Measurements from ENCODE around the gene USP47. TPM values are rescaled to one million over a fixed set of nuclear protein-coding genes. Genes with fewer than 3 reads are reported as not detected.

The USP47 gene
- total and polyA plus RNA-seq, 2 of the 8 experiments (the other 6 are each of a cell fraction or from before 2014, with no cell fraction given) = 4.2 to 21.3 TPM

GRCh38 chr11:11899401-11899800 lies 57.6 kb downstream of the USP47 start:
- H3K27ac ChIP-seq (ENCODE audit: low read depth, low read length) = no peak overlapping the region
- no peak overlapping the region for H3K4me3 ChIP-seq (ENCODE audit: extremely low read depth in 1 of 4, insufficient read depth in 2 of 4, low read depth in 3 of 4, low read length in 4 of 4)
- ChIA-PET CTCF (ENCODE audit: partially characterized antibody) (interaction anchor here (0.8 to 1.9 kb wide), 10 partner anchors 11 to 99 kb away, joined by 3 to 13 read pairs (median 3); partner anchors contain the start of gene USP47), POLR2A (ENCODE audit: partially characterized antibody) (no interaction called here)
- no peak overlapping the region for H2BK20ac ChIP-seq (ENCODE audit: low read length)
- no peak overlapping the region for H2BK120ac ChIP-seq (replicated peaks; ENCODE audit: low read depth, low read length)
- H2BK15ac ChIP-seq (ENCODE audit: low read length) = no peak overlapping the region
- no peak overlapping the region for H4K5ac ChIP-seq (ENCODE audit: insufficient read length, low read depth, low read length)
- no peak overlapping the region for H3K23ac ChIP-seq (ENCODE audit: insufficient read length)
- no peak overlapping the region for H4K91ac ChIP-seq (replicated peaks; ENCODE audit: insufficient read length, low read length)
- H2BK12ac ChIP-seq (ENCODE audit: low read depth, low read length) = no peak overlapping the region
- 87% methylated on average over 1 of the region's 1 CpG; no CpG with 5 or more reads in 1 of the 2 experiments for WGBS, 2 experiments (ENCODE audit: extremely low coverage in 1 of 2, insufficient coverage in 1 of 2, insufficient read length in 1 of 2, insufficient replicate concordance in 2 of 2, low coverage in 1 of 2, low lambda C conversion rate in 2 of 2, missing lambda C conversion rate in 1 of 2)
- no peak for FAIRE-seq
- no peak overlapping the region for H2AK5ac ChIP-seq (ENCODE audit: low read depth, low read length)
- H3K36me3 ChIP-seq (ENCODE audit: control insufficient read depth in 2 of 4, insufficient read depth in 4 of 4, low read length in 3 of 4) = peaks cover 0 to 9% (median 0%) of the 10 kb centered on the region in 4 experiments; a peak in 2 of 8 replicates
- no peak overlapping the region for H3K56ac ChIP-seq (replicated peaks; ENCODE audit: insufficient read length, low read depth, low read length)
- no peak overlapping the region for H3K9ac ChIP-seq (replicated peaks in 1 of 4; ENCODE audit: extremely low read depth in 1 of 4, low read depth in 3 of 4, low read length in 3 of 4)
- no peak overlapping the region for H4K8ac ChIP-seq (ENCODE audit: extremely low read depth, insufficient read depth, low read length)
- no peak overlapping the region for H2BK5ac ChIP-seq (ENCODE audit: low read depth, low read length)
- H3K4me2 ChIP-seq (ENCODE audit: insufficient read depth in 1 of 2, low read depth in 2 of 2, low read length in 2 of 2) = no peak overlapping the region
- no peaks in the 10 kb centered on the region for H3K23me2 ChIP-seq (ENCODE audit: low read depth, low read length)
- no peak overlapping the region for H3K4ac ChIP-seq (replicated peaks; ENCODE audit: insufficient read length, low read depth, low read length)
- no peak overlapping the region for H3K14ac ChIP-seq (ENCODE audit: insufficient read length)
- H3K79me1 ChIP-seq (ENCODE audit: low read depth, low read length) = no peaks in the 10 kb centered on the region
- no peak for TF ChIP-seq CHD1 (IDR thresholded peaks at IDR 0.05; ENCODE audit: low read depth, low read length)
- TF ChIP-seq TEAD4 (IDR thresholded peaks at IDR 0.05; ENCODE audit: low read depth, low read length) = 0 out of 2 replicates have a peak, but pooled peaks have one; percentile 23
- TF ChIP-seq CTCF (IDR thresholded peaks at IDR 0.05; ENCODE audit: control extremely low read depth in 1 of 3, insufficient read depth in 1 of 3, low read depth in 1 of 3, low read length in 3 of 3) = peak in 2 of 3 experiments; percentile 17 to 37; a peak in 1 of 4 replicates
- no peak for TF ChIP-seq SIRT6 (IDR thresholded peaks at IDR 0.05; ENCODE audit: low read length)
- TF ChIP-seq RAD21 (IDR thresholded peaks at IDR 0.05 in 1 of 2, conservative IDR thresholded peaks at IDR 0.05 in 1 of 2; ENCODE audit: low read depth in 2 of 2, low read length in 2 of 2) = peak; percentile 36 to 41; a peak in 3 of 4 replicates
- no peak overlapping the region for H3K18ac ChIP-seq (ENCODE audit: extremely low read depth, low read length)
- H3K9me3 ChIP-seq (ENCODE audit: insufficient read depth in 2 of 2, low read depth in 1 of 2, low read length in 1 of 2) = no peaks in the 10 kb centered on the region
- H3K79me2 ChIP-seq (ENCODE audit: control insufficient read depth in 1 of 2, insufficient read depth in 2 of 2, low read length in 2 of 2) = no peaks in the 10 kb centered on the region
- H2AFZ ChIP-seq (ENCODE audit: low read length) = no peak overlapping the region
- H4K20me1 ChIP-seq (replicated peaks in 1 of 2; ENCODE audit: control insufficient read depth in 1 of 2, insufficient read depth in 2 of 2, low read length in 2 of 2) = no peaks in the 10 kb centered on the region
- DNase-seq (ENCODE audit: low read depth in 1 of 2, low spot score in 2 of 2) = no peak
- no peaks in the 10 kb centered on the region for H3K4me1 ChIP-seq (replicated peaks in 1 of 4; ENCODE audit: control insufficient read depth in 3 of 4, insufficient read depth in 4 of 4, low read length in 3 of 4)
- no peaks in the 10 kb centered on the region for H3K27me3 ChIP-seq (replicated peaks in 1 of 4; ENCODE audit: control insufficient read depth in 3 of 4, extremely low read depth in 1 of 4, insufficient read depth in 3 of 4, low read length in 3 of 4)
